Skeletal muscle satellite cell (primary cell): ENCODE measurements around the gene C1QTNF5.

Source experiments
- H3K27me3 ChIP-seq: 2 replicates; pipeline ENCODE4 v1.7.0; 2013; ENCODE audit warnings: low read length; ENCODE audit not compliant: control insufficient read depth, insufficient read depth
- H3K36me3 ChIP-seq: 2 replicates; pipeline ENCODE4 v1.7.0; 2013; ENCODE audit warnings: mild to moderate bottlenecking, control low read depth, low read length; ENCODE audit not compliant: insufficient read depth
- H3K4me1 ChIP-seq: 2 replicates; pipeline ENCODE4 v1.7.0; 2013; ENCODE audit warnings: low read length; ENCODE audit not compliant: control insufficient read depth, insufficient read depth
- H3K4me2 ChIP-seq: 2 replicates; pipeline ENCODE4 v1.7.0; 2013; ENCODE audit warnings: mild to moderate bottlenecking, low read length
- H3K4me3 ChIP-seq: 2 replicates; pipeline ENCODE4 v1.7.0; 2013; ENCODE audit warnings: low read length
- H3K9ac ChIP-seq: 2 replicates; pipeline ENCODE4 v1.7.0; 2013; ENCODE audit warnings: mild to moderate bottlenecking, low read depth, low read length, moderate library complexity
- H3K9me3 ChIP-seq: replicated peaks from 2 replicates; pipeline ENCODE4 v1.7.0; 2013; ENCODE audit warnings: mild to moderate bottlenecking, control low read depth, low read length

C1QTNF5 gene

DNA sequence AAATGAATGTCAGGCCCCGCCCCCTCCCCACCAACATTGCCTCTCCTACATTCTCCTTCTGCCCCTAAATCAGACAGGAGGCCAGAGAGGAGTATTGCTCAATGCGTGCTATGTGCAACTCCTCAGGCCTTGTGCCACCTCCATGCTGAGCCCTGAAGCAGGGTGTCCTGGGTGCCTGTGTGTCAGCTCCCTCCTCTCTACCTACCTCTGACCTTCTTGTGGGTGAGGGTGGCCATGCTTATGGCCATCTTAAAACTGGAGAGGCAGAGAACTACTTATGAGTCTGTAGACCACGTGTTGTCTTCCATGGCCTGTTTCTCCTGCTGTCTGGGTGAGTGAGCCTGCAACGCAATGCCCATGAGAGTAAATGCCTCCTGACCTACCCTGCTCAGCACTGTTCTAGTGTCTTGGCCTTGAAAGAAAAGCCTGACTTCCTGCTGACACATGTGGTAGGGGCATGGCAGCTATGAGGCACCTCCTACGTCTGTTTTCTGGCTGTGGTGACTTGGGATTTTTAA, 34.3 kb downstream of the C1QTNF5 start:
- no peak overlapping the region for H3K4me2 ChIP-seq
- H3K4me1 ChIP-seq, result peaks cover 6% of the 10 kb centered on the region
- H3K4me3 ChIP-seq, result no peak overlapping the region
- no peaks in the 10 kb centered on the region for H3K27me3 ChIP-seq
- H3K9ac ChIP-seq, result no peak overlapping the region
- peaks cover 40% of the 10 kb centered on the region for H3K36me3 ChIP-seq
- H3K9me3 ChIP-seq, result no peaks in the 10 kb centered on the region

DNA sequence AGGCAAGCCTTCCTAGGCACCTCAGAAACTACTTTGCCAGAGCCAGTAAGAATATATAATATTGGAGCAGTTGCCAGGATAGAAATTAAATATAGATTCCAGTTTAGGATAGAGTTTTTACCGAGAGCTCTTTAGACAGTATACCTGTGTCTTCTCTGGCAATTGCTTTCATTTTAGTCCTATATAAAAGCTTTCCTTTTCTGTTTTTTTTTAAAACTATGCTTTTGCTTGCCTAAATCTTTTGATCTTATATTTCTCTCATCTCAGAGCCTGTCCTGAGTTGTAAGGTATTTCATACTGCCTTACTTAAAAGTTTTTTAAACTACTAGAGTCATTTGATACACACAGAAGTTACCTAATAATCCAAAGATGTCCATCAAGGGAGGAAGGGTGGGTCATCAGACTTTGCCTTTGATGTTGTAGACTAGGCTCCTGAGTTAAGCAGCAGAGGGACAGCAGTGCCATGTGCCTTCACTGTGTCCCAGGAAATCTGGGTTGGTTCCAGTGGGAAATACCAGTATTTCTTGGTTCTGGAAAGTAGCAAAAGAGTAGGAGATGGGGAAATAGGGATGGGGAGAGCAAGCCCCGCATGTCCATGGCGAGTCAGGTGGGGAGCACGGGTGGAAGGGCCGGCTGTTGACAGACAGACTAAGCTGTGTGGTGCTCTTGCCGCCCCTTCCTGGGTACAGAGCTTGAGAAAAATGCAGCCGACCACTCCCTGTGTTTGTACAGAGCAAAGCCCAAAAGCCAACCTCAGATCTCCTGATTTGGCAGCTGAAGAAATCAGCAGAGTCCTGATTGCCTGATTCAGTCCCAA, 34.9 kb downstream of the C1QTNF5 start:
- Histone ChIP-seq H3K4me1 (peaks cover 6% of the 10 kb centered on the region), H3K9me3 (no peaks in the 10 kb centered on the region), H3K4me2 (no peak overlapping the region), H3K9ac (no peak overlapping the region), H3K27me3 (no peaks in the 10 kb centered on the region), H3K36me3 (peaks cover 47% of the 10 kb centered on the region), H3K4me3 (no peak overlapping the region)

DNA sequence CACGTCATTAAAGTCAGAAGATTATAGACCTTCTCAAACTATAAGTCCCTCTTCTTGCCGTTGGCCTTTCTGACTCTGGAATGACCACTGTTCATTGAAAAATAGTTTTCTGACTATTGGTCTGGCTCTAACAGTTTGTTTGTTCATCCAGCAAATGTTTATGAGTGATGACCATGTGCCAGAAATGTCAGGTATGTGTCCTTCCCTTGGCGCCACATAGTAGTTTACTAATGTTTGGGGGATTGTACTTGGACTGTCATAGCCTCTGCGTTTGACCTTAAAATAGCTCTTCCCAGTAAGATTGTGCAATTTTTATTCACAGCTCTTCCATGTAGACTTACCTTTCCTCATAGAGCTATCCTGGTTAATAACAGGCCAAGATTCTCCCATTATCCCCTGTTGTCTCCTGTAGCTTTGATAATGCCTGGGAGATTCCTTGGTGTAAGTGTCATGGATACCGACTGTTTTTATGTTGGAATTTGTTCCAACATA, 37.4 kb downstream of the C1QTNF5 start:
- H3K4me3 ChIP-seq, result no peak overlapping the region
- H3K27me3 ChIP-seq, result no peaks in the 10 kb centered on the region
- H3K4me1 ChIP-seq, result peaks cover 6% of the 10 kb centered on the region
- peaks cover 63% of the 10 kb centered on the region for H3K36me3 ChIP-seq
- no peak overlapping the region for H3K9ac ChIP-seq
- no peaks in the 10 kb centered on the region for H3K9me3 ChIP-seq
- H3K4me2 ChIP-seq, result no peak overlapping the region

DNA sequence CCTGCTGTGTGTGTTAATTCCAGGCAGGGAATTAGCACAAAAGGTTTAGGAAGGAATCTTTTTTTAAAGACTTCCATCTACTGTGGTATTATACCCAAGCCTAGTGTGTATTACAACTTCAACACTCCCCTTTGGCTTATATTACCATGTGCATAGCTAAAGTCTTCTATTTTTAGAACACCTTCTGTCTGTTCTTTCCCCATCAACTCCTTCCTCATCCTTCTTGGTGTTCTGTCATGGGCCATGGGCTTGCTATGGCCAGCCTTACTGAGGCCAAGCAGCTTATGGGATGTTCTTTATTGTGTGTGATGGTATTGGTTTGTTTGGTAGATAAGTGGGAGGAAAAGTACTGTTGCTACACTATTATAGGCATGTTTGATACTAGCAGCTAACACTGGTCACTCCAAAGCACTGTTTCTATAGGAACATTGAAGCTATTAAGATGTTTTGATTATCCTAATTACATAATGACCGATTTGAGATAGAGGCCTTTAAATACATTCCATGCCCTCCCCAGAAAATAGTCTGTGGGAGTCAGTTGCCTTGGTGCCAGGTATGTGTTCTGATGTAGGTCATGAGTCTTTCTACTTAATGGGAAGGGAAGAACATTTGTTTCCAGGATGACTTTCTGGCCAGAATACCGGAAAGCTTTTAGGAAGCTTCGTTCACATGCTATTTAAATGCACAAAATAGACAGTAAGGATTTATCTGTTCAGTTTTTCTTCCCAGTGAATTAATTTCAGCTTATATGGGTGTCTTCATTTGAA, 40.3 kb downstream of the C1QTNF5 start:
- Histone ChIP-seq H3K4me1 (no peaks in the 10 kb centered on the region), H3K36me3 (peaks cover 75% of the 10 kb centered on the region), H3K27me3 (no peaks in the 10 kb centered on the region), H3K9ac (no peak overlapping the region), H3K9me3 (no peaks in the 10 kb centered on the region), H3K4me2 (no peak overlapping the region), H3K4me3 (no peak overlapping the region)

DNA sequence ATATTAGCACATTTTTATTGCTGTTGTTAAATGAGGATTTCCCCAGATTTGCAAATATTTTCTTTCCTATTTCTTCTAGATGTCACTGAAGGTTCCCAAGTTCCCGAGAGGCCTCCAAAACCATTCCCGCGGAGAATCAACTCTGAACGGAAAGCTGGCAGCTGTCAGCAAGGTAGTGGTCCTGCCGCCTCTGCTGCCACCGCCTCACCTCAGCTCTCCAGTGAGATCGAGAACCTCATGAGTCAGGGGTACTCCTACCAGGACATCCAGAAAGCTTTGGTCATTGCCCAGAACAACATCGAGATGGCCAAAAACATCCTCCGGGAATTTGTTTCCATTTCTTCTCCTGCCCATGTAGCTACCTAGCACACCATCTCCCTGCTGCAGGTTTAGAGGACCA, 41.3 kb downstream of the C1QTNF5 start:
- peaks cover 72% of the 10 kb centered on the region for H3K36me3 ChIP-seq

DNA sequence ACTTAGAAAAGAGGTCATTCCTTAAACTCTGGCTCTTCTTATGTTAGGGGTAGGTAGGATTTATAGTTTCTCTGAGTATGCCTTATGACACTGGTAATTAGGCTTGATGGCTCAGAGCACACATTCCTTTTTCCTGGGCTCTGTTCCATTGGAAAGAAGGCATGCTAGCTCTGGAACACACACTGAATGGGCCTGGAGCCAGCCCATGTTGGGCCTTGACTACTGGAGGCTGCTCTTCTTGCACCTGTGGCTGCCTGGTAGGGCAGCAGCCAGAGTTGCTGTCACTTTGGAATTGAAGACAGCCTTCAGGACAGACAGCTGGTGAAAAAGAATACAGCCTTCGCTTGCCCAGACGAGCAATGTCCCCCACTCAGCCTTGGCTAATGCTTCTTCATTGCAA, 42.0 kb downstream of the C1QTNF5 start:
- Histone ChIP-seq H3K9ac (no peak overlapping the region), H3K4me1 (no peaks in the 10 kb centered on the region), H3K36me3 (peaks cover 68% of the 10 kb centered on the region), H3K9me3 (no peaks in the 10 kb centered on the region), H3K4me3 (no peak overlapping the region), H3K27me3 (no peaks in the 10 kb centered on the region), H3K4me2 (no peak overlapping the region)

More for the DNA sequence above, 41.3 kb downstream of the C1QTNF5 start:
- Histone ChIP-seq H3K9me3 (no peaks in the 10 kb centered on the region), H3K4me1 (no peaks in the 10 kb centered on the region), H3K9ac (no peak overlapping the region), H3K4me2 (no peak overlapping the region), H3K27me3 (no peaks in the 10 kb centered on the region), H3K4me3 (no peak overlapping the region)

DNA sequence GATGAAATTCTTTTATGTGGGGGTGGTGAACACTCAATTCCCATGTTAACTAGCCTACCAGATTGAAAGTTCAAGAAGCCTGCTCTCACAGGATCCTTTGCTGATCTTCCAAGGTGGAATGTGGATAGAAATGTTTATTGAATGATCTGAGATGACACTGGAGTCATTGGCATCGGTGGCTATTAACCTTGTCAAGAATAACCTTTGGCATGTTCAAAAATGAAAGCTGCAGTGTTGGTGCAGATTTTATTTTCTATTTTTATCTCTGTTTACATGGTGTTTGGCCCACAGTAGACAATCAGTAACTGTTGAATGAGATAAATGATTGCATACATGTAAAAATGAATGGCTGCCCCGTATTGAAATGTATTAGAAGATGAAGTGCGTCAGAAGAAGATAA, 42.7 kb downstream of the C1QTNF5 start:
- no peaks in the 10 kb centered on the region for H3K4me1 ChIP-seq
- H3K4me3 ChIP-seq, result no peak overlapping the region
- no peaks in the 10 kb centered on the region for H3K9me3 ChIP-seq
- H3K9ac ChIP-seq, result no peak overlapping the region
- no peak overlapping the region for H3K4me2 ChIP-seq
- peaks cover 62% of the 10 kb centered on the region for H3K36me3 ChIP-seq
- no peaks in the 10 kb centered on the region for H3K27me3 ChIP-seq

DNA sequence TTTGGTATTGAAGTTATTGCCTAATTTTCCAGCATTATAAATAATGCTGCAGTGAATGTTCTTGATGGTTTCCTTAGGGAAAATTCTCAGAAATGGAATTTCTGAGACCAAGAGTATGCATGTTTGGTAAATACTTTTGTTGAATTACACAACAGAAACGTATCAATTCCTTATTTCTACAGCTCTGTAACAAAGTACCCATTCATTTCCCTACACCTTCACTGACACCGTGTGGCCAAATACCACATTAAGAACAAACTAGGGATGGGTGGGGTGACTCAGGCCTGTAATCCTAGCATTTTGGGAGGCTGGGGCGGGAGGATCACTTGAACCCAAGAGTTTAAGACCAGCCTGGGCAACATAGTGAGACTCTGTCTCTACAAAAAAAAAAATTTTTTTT, 45.5 kb downstream of the C1QTNF5 start:
- Histone ChIP-seq H3K4me2 (no peak overlapping the region), H3K4me1 (no peaks in the 10 kb centered on the region), H3K27me3 (no peaks in the 10 kb centered on the region), H3K9me3 (peaks cover 6% of the 10 kb centered on the region), H3K4me3 (no peak overlapping the region), H3K36me3 (peaks cover 42% of the 10 kb centered on the region), H3K9ac (no peak overlapping the region)

DNA sequence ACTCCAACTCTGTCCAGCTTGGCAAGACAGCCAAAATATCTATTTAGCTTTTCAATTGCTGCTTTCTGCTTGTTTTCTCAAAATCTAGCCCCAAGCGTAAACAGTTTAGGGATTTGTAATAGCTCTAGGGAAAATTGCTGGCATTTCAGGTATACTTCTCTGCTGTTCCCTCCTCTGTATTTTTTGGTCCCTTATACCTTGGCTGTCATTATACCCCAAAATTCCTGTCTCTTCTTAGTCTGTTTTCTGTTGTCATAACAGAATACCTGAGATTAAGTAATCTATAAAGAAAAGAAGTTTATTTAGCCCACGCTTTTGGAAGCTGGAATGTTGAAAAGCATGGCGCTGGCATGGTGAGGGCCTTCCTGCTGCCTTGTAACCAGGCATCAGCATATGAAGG, 47.2 kb downstream of the C1QTNF5 start:
- Histone ChIP-seq H3K4me1 (no peaks in the 10 kb centered on the region), H3K36me3 (peaks cover 37% of the 10 kb centered on the region)

DNA sequence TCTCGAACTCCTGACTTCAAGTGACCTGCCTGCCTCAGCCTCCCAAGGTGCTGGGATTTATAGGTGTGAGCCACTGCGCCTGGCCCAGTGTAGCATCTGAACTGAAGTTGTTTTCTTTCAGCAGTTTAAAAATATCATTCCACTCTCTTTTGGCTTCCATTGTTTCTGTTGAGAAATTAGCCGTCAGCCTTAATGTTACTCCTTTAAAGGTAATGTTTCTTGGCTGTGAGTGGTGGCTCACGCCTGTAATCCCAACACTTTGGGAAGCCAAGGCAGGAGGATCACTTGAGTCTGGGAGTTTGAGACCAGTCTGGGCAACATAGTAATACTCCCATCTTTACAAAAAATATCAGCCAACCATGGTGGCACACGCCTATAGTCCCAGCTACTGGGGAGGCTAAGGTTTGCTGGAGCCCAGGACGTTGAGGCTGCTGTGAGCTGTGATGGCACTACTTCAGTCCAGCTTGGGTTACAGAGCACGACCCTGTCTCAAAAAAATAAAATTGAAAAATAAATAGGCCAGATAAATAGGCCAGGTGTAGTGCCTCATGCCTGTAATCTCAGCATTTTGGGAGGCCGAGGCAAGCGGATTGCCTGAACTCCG, 49.7 kb downstream of the C1QTNF5 start:
- H3K4me1 ChIP-seq, result no peaks in the 10 kb centered on the region
- H3K27me3 ChIP-seq, result no peaks in the 10 kb centered on the region
- peaks cover 6% of the 10 kb centered on the region for H3K9me3 ChIP-seq
- H3K9ac ChIP-seq, result no peak overlapping the region
- no peak overlapping the region for H3K4me3 ChIP-seq
- H3K4me2 ChIP-seq, result no peak overlapping the region
- H3K36me3 ChIP-seq, result peaks cover 37% of the 10 kb centered on the region

More for the DNA sequence above, 47.2 kb downstream of the C1QTNF5 start:
- Histone ChIP-seq H3K4me3 (no peak overlapping the region), H3K9ac (no peak overlapping the region), H3K9me3 (peaks cover 6% of the 10 kb centered on the region), H3K27me3 (no peaks in the 10 kb centered on the region), H3K4me2 (no peak overlapping the region)
